ENCODE measurements around the gene VPS26A.
A peak's percentile ranks its signal among the peaks of the same experiment; 100 is the strongest.

VPS26A gene

GRCh38 chr10:69123747-69124562 is at the start of gene VPS26A:
TSS of gene VPS26A (plus strand) at chr10:69124178. CDS start at chr10:69124278, 100 bp downstream.
- DNase-seq (ENCODE audit: low read depth in 2 of 2, low spot score in 1 of 2), result peak; percentile 97

- no peak for DNase-seq (ENCODE audit: low read depth in 2 of 2, low spot score in 1 of 2)
Measured at GRCh38 chr10:69074532-69074931, 49.4 kb upstream of the VPS26A start.

GRCh38 chr10:69075431-69075830 is 48.5 kb upstream of the VPS26A start:
- DNase-seq (ENCODE audit: low read depth in 2 of 2, low spot score in 1 of 2), result no peak

GRCh38 chr10:69078311-69078710 is 45.7 kb upstream of the VPS26A start:
- no peak for DNase-seq (ENCODE audit: low read depth in 2 of 2, low spot score in 1 of 2)

GRCh38 chr10:69080226-69080625 is 43.8 kb upstream of the VPS26A start:
- no peak for DNase-seq (ENCODE audit: low read depth in 2 of 2, low spot score in 1 of 2)

GRCh38 chr10:69086001-69086509 is 37.9 kb upstream of the VPS26A start:
- no peak for DNase-seq (ENCODE audit: low read depth in 2 of 2, low spot score in 1 of 2)

GRCh38 chr10:69087590-69088470 is 36.1 kb upstream of the VPS26A start, which contains the start of gene SRGN:
TSS of gene SRGN (plus strand) at chr10:69088103. CDS start at chr10:69088158, 55 bp downstream.
- DNase-seq (ENCODE audit: low read depth in 2 of 2, low spot score in 1 of 2), result peak; percentile 42 to 54

GRCh38 chr10:69088471-69088769 is 35.6 kb upstream of the VPS26A start:
- DNase-seq (ENCODE audit: low read depth in 2 of 2, low spot score in 1 of 2), result no peak

- DNase-seq (ENCODE audit: low read depth in 2 of 2, low spot score in 1 of 2), result no peak
Measured at GRCh38 chr10:69088801-69089501, 35.0 kb upstream of the VPS26A start.

GRCh38 chr10:69089638-69090599 is 34.1 kb upstream of the VPS26A start:
- DNase-seq (ENCODE audit: low read depth in 2 of 2, low spot score in 1 of 2), result peak in 1 of 2 donors; percentile 49

- DNase-seq (ENCODE audit: low read depth in 2 of 2, low spot score in 1 of 2), result no peak
Measured at GRCh38 chr10:69090685-69091084, 33.3 kb upstream of the VPS26A start.

GRCh38 chr10:69091143-69091651 is 32.8 kb upstream of the VPS26A start:
- no peak for DNase-seq (ENCODE audit: low read depth in 2 of 2, low spot score in 1 of 2)

GRCh38 chr10:69092959-69093850 is 30.8 kb upstream of the VPS26A start:
- peak; percentile 56 to 65 for DNase-seq (ENCODE audit: low read depth in 2 of 2, low spot score in 1 of 2)

GRCh38 chr10:69093933-69094332 is 30.0 kb upstream of the VPS26A start:
- DNase-seq (ENCODE audit: low read depth in 2 of 2, low spot score in 1 of 2), result no peak

- DNase-seq (ENCODE audit: low read depth in 2 of 2, low spot score in 1 of 2), result no peak
Measured at GRCh38 chr10:69096045-69096444, 27.9 kb upstream of the VPS26A start.

GRCh38 chr10:69097729-69098128 is 26.2 kb upstream of the VPS26A start:
- no peak for DNase-seq (ENCODE audit: low read depth in 2 of 2, low spot score in 1 of 2)

- no peak for DNase-seq (ENCODE audit: low read depth in 2 of 2, low spot score in 1 of 2)
Measured at GRCh38 chr10:69100136-69100872, 23.7 kb upstream of the VPS26A start.

- DNase-seq (ENCODE audit: low read depth in 2 of 2, low spot score in 1 of 2), result no peak
Measured at GRCh38 chr10:69101451-69102095, 22.4 kb upstream of the VPS26A start.
